Mesenchymal stem cell (in vitro differentiated cells and primary cell): ENCODE measurements around the gene TMPRSS13.

Source experiments
- DNase-seq: peaks from one replicate; pipeline ENCODE4 v3.0.0-alpha.2; 2013
- H2AFZ ChIP-seq: one replicate; pipeline ENCODE4 v1.6.1; 2013; ENCODE audit warnings: low read depth, mild to moderate bottlenecking, control low read depth, inconsistent platforms, low read length, moderate library complexity
- H2AK5ac ChIP-seq: 2 replicates; pipeline ENCODE4 v1.6.1; 2013; ENCODE audit warnings: low read length, moderate library complexity, mild to moderate bottlenecking, inconsistent platforms; ENCODE audit not compliant: severe bottlenecking
- H2BK120ac ChIP-seq: one replicate; pipeline ENCODE4 v1.6.1; 2013; ENCODE audit warnings: low read depth, mild to moderate bottlenecking, inconsistent platforms, low read length, moderate library complexity
- H2BK12ac ChIP-seq, 2 experiments: one replicate each; pipeline ENCODE4 v1.6.1; 2013; ENCODE audit warnings: inconsistent platforms in 2 of 2, low read length in 2 of 2, mild to moderate bottlenecking in 2 of 2, moderate library complexity in 2 of 2, control low read depth in 1 of 2
- H2BK15ac ChIP-seq: one replicate; pipeline ENCODE4 v1.6.1; 2013; ENCODE audit warnings: mild to moderate bottlenecking, low read depth, inconsistent platforms; ENCODE audit not compliant: poor library complexity, severe bottlenecking
- H2BK5ac ChIP-seq: 2 replicates; pipeline ENCODE4 v1.6.1; 2013; ENCODE audit warnings: low read depth, mild to moderate bottlenecking, low read length, control low read depth, inconsistent platforms; ENCODE audit not compliant: poor library complexity, severe bottlenecking
- H3K14ac ChIP-seq, 2 experiments: one replicate each; pipeline ENCODE4 v1.6.1; 2013; ENCODE audit warnings: inconsistent platforms in 2 of 2, low read length in 2 of 2, control low read depth in 1 of 2, mild to moderate bottlenecking in 1 of 2, moderate library complexity in 1 of 2
- H3K18ac ChIP-seq, 2 experiments: one replicate each; pipeline ENCODE4 v1.6.1; 2013; ENCODE audit warnings: inconsistent platforms in 2 of 2, low read length in 2 of 2, control low read depth in 1 of 2, low read depth in 1 of 2, mild to moderate bottlenecking in 1 of 2
- H3K23ac ChIP-seq, 2 experiments: one replicate each; pipeline ENCODE4 v1.6.1; 2013; ENCODE audit warnings: inconsistent platforms in 2 of 2, low read length in 2 of 2, mild to moderate bottlenecking in 2 of 2, moderate library complexity in 2 of 2, control low read depth in 1 of 2
- H3K27ac ChIP-seq: 2 replicates; pipeline ENCODE4 v1.5.1; 2013; ENCODE audit warnings: mild to moderate bottlenecking, moderate library complexity, low read length, control low read depth, inconsistent platforms; ENCODE audit not compliant: poor library complexity, severe bottlenecking
- H3K27me3 ChIP-seq, 2 experiments: 2 replicates each; pipeline versions ENCODE4 v1.6.1 to v1.7.0; 2013; ENCODE audit warnings: low read length in 2 of 2, mild to moderate bottlenecking in 2 of 2, moderate library complexity in 2 of 2, control low read depth in 1 of 2, inconsistent platforms in 1 of 2; ENCODE audit not compliant: control insufficient read depth in 1 of 2, insufficient read depth in 1 of 2
- H3K36me3 ChIP-seq, 2 experiments: 2 replicates each; pipeline versions ENCODE4 v1.6.1 to v1.7.0; 2013; ENCODE audit warnings: low read length in 2 of 2, control low read depth in 1 of 2, inconsistent platforms in 1 of 2, low read depth in 1 of 2, mild to moderate bottlenecking in 1 of 2; ENCODE audit not compliant: insufficient read depth in 2 of 2, control insufficient read depth in 1 of 2
- H3K4ac ChIP-seq, 2 experiments: one replicate each; pipeline ENCODE4 v1.6.1; 2013; ENCODE audit warnings: inconsistent platforms in 2 of 2, low read length in 2 of 2, mild to moderate bottlenecking in 2 of 2, moderate library complexity in 2 of 2, control low read depth in 1 of 2, low read depth in 1 of 2
- H3K4me1 ChIP-seq: 2 replicates; pipeline ENCODE4 v1.6.1; 2013; ENCODE audit warnings: low read depth, low read length, control low read depth; ENCODE audit not compliant: control insufficient read depth, insufficient read depth
- H3K4me2 ChIP-seq: 2 replicates; pipeline ENCODE4 v1.6.1; 2013; ENCODE audit warnings: low read length, mild to moderate bottlenecking, inconsistent platforms; ENCODE audit not compliant: poor library complexity, severe bottlenecking
- H3K4me3 ChIP-seq, 2 experiments: 2 replicates each; pipeline versions ENCODE4 v1.5.1 to v1.7.0; 2013; ENCODE audit warnings: low read length in 2 of 2, mild to moderate bottlenecking in 2 of 2, control low read depth in 1 of 2, low read depth in 1 of 2; ENCODE audit not compliant: insufficient read depth in 1 of 2
- H3K79me1 ChIP-seq: replicated peaks from 2 replicates; pipeline ENCODE4 v1.6.1; 2013; ENCODE audit warnings: mild to moderate bottlenecking, control low read depth, low read length, inconsistent platforms; ENCODE audit not compliant: poor library complexity, severe bottlenecking
- H3K9ac ChIP-seq: 2 replicates; pipeline ENCODE4 v1.7.0; 2013; ENCODE audit warnings: mild to moderate bottlenecking, low read length, moderate library complexity
- H3K9me3 ChIP-seq: 2 replicates; pipeline ENCODE4 v1.7.0; 2013; ENCODE audit warnings: mild to moderate bottlenecking, low read length; ENCODE audit not compliant: control insufficient read depth
- H4K8ac ChIP-seq: one replicate; pipeline ENCODE4 v1.6.1; 2013; ENCODE audit warnings: inconsistent platforms, mild to moderate bottlenecking, low read length, moderate library complexity
- H4K91ac ChIP-seq: one replicate; pipeline ENCODE4 v1.6.1; 2013; ENCODE audit warnings: mild to moderate bottlenecking, low read length, inconsistent platforms
- WGBS: methylation state at CpG from one replicate; pipeline ENCODE4 v1.1.7; 2013; ENCODE audit warnings: mixed read lengths; 5-methylcytosine and 5-hydroxymethylcytosine counted together

Gene TMPRSS13

GRCh38 chr11:117862019-117862725, 67.0 kb downstream of the TMPRSS13 start:
- H3K4ac ChIP-seq = no peak overlapping the region
- peaks cover 16% of the 10 kb centered on the region for H3K4me1 ChIP-seq
- no peak overlapping the region for H2AK5ac ChIP-seq
- peak overlapping the region; percentile 11 for H2BK120ac ChIP-seq
- H3K4me3 ChIP-seq = no peak overlapping the region
- no peak overlapping the region for H2BK15ac ChIP-seq
- H3K27ac ChIP-seq = no peak overlapping the region
- H3K18ac ChIP-seq = peak overlapping the region in 1 of 2 experiments; percentile 61
- H3K9me3 ChIP-seq = no peaks in the 10 kb centered on the region
- 90% methylated on average over 12 of the region's 12 CpGs for WGBS
- H2BK5ac ChIP-seq = no peak overlapping the region
- no peak for DNase-seq
- H3K27me3 ChIP-seq = peaks cover 0 to 13% of the 10 kb centered on the region in 2 experiments
- H3K36me3 ChIP-seq = peaks cover 0 to 13% of the 10 kb centered on the region in 2 experiments
- H2BK12ac ChIP-seq = no peak overlapping the region
- no peak overlapping the region for H3K4me2 ChIP-seq
- H3K9ac ChIP-seq = no peak overlapping the region
- peak overlapping the region; percentile 53 for H4K8ac ChIP-seq
- H3K23ac ChIP-seq = peak overlapping the region in 1 of 2 experiments; percentile 57
- H2AFZ ChIP-seq = no peak overlapping the region
- peaks cover 32% of the 10 kb centered on the region for H3K79me1 ChIP-seq
- H3K14ac ChIP-seq = peak overlapping the region in 1 of 2 experiments; percentile 78
- peak overlapping the region; percentile 40 for H4K91ac ChIP-seq

- H3K9ac ChIP-seq = no peak overlapping the region
- H2BK5ac ChIP-seq = no peak overlapping the region
- H3K4me3 ChIP-seq = no peak overlapping the region
- peaks cover 0 to 17% of the 10 kb centered on the region in 2 experiments for H3K36me3 ChIP-seq
- no peak overlapping the region for H4K8ac ChIP-seq
- no peak overlapping the region for H2BK15ac ChIP-seq
- no peaks in the 10 kb centered on the region for H3K9me3 ChIP-seq
- no peak overlapping the region for H2BK120ac ChIP-seq
- H4K91ac ChIP-seq = no peak overlapping the region
- H3K4ac ChIP-seq = no peak overlapping the region
- H3K27ac ChIP-seq = no peak overlapping the region
- H2AK5ac ChIP-seq = no peak overlapping the region
- H3K4me2 ChIP-seq = no peak overlapping the region
- 39% methylated on average over 12 of the region's 13 CpGs for WGBS
- H3K79me1 ChIP-seq = peaks cover 34% of the 10 kb centered on the region
- H3K14ac ChIP-seq = peak overlapping the region in 1 of 2 experiments; percentile 4
- H3K18ac ChIP-seq = peak overlapping the region in 1 of 2 experiments; percentile 61
- no peak overlapping the region for H2AFZ ChIP-seq
- H3K23ac ChIP-seq = no peak overlapping the region
- no peak for DNase-seq
- H2BK12ac ChIP-seq = peak overlapping the region in 1 of 2 experiments; percentile 15
- H3K27me3 ChIP-seq = peaks cover 0 to 14% of the 10 kb centered on the region in 2 experiments
- H3K4me1 ChIP-seq = peaks cover 16% of the 10 kb centered on the region
These were observed 67.8 kb downstream of the TMPRSS13 start for GRCh38 chr11:117861151-117862018.

DNA sequence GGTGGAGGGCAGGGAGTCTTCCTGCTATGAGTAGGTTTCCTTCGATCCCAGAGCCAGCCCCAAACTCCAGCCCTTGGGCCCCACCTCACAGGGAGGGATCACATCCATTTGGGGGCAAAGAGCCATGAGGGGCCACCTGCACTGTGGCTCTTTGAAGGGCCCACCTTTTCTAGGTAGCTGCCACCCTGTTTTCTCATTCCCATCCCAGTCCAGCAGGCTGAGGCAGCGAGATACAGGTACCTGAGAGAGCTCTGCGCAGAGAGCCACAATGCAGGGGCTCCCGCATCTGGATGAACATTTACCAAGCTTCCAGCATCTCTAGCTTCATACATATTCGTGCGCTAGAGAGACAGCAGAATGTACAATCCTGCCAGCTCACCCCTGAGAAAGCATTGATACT, 69.1 kb downstream of the TMPRSS13 start:
- Histone ChIP-seq H3K4ac (no peak overlapping the region), H2AFZ (no peak overlapping the region), H2BK5ac (no peak overlapping the region), H3K27me3 (peaks cover 0 to 19% of the 10 kb centered on the region in 2 experiments), H3K4me1 (peaks cover 18% of the 10 kb centered on the region), H3K27ac (no peak overlapping the region), H3K23ac (no peak overlapping the region), H3K4me2 (no peak overlapping the region), H2BK120ac (no peak overlapping the region), H3K36me3 (peaks cover 0 to 21% of the 10 kb centered on the region in 2 experiments), H3K4me3 (no peak overlapping the region), H2BK15ac (no peak overlapping the region), H3K9me3 (no peaks in the 10 kb centered on the region), H3K14ac (no peak overlapping the region), H2BK12ac (no peak overlapping the region), H3K79me1 (peaks cover 38% of the 10 kb centered on the region), H3K18ac (no peak overlapping the region), H3K9ac (no peak overlapping the region), H4K8ac (no peak overlapping the region), H2AK5ac (no peak overlapping the region), H4K91ac (no peak overlapping the region)
- no peak for DNase-seq
- WGBS = 98% methylated on average over 6 of the region's 6 CpGs
